Measurements from ENCODE around the gene PLCL1. TPM values are rescaled to one million over a fixed set of nuclear protein-coding genes. Genes with fewer than 3 reads are reported as not detected.

Gene PLCL1
- total RNA-seq, 1 experiment from 2014 or later, result 0.07 TPM

DNA sequence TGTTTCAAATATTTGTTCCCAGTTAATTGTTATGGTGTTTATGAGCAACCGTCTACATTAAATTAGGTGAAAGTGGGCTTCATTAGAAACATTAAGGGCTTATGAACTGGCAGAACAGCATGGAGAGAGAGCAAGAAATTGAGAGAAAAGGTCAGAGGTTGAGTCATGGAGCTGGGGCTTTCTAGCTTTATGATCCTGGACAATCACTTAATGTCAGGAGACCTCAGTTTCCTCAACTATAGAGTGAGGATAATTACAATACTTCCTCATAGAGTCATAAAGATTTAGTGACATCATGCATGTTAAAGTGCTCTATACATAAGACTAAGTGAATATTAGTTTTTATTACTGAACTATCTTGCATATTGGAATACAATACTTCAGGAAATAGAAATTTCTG is 83.9 kb downstream of the PLCL1 start:
- H3K4me1 ChIP-seq (ENCODE audit: control insufficient read depth in 1 of 2, insufficient read depth in 2 of 2, low read length in 2 of 2), result no peaks in the 10 kb centered on the region
- no TSS peak for BruUV-seq (replicated peaks)
- H3K9me3 ChIP-seq (ENCODE audit: control insufficient read depth in 1 of 2, insufficient read depth in 1 of 2, low read depth in 1 of 2, low read length in 2 of 2), result no peaks in the 10 kb centered on the region
- no peaks in the 10 kb centered on the region for H3K9me2 ChIP-seq (ENCODE audit: insufficient read depth)
- H3K27me3 ChIP-seq (ENCODE audit: insufficient read depth, low read length), result no peaks in the 10 kb centered on the region; the same call in 1 of the 2 replicates
- DNase-seq (ENCODE audit: low read depth, low spot score) (no peak), ATAC-seq (no peak)
- H3K4me2 ChIP-seq (ENCODE audit: low read length), result no peak overlapping the region
- H3K36me3 ChIP-seq (ENCODE audit: control insufficient read depth in 1 of 2, insufficient read depth in 2 of 2, low read length in 2 of 2), result no peaks in the 10 kb centered on the region
- ChIA-PET RAD21 (ENCODE audit: low non-redundant PET in 1 of 2, low total read pairs in 2 of 2, uncharacterized antibody in 2 of 2, unreplicated experiment in 2 of 2) (no interaction called here), POLR2A (no interaction called here), CTCF (no interaction called here)
- intact Hi-C loops (cut with micrococcal nuclease), result no loop called here
- no peak overlapping the region for H3K9ac ChIP-seq (ENCODE audit: low read length)
- no peaks in the 10 kb centered on the region for H4K20me1 ChIP-seq (ENCODE audit: insufficient read depth)
- no peak overlapping the region for H3K4me3 ChIP-seq (replicated peaks in 1 of 2; ENCODE audit: low read depth in 1 of 2, low read length in 2 of 2)
- H3K79me2 ChIP-seq (ENCODE audit: insufficient read depth, low read length), result no peaks in the 10 kb centered on the region
- no peak for TF ChIP-seq EGR1 (IDR thresholded peaks at IDR 0.05; ENCODE audit: low read depth)
- no peak for TF ChIP-seq POLR2AphosphoS5 (IDR thresholded peaks at IDR 0.05; ENCODE audit: low read depth, low read length)
- TF ChIP-seq YY1 (IDR thresholded peaks at IDR 0.05; ENCODE audit: extremely low read depth, insufficient replicate concordance, low read depth, low read length), result no peak
- TF ChIP-seq JUND (IDR thresholded peaks at IDR 0.05), result no peak
- no peak for TF ChIP-seq CBX3 (IDR thresholded peaks at IDR 0.05; ENCODE audit: low read depth)
- TF ChIP-seq FOSL1 (IDR thresholded peaks at IDR 0.05; ENCODE audit: low read depth), result no peak
- TF ChIP-seq, protein P1, sequence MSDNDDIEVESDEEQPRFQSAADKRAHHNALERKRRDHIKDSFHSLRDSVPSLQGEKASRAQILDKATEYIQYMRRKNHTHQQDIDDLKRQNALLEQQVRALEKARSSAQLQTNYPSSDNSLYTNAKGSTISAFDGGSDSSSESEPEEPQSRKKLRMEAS (IDR thresholded peaks at IDR 0.05), result no peak
- TF ChIP-seq, protein P2, sequence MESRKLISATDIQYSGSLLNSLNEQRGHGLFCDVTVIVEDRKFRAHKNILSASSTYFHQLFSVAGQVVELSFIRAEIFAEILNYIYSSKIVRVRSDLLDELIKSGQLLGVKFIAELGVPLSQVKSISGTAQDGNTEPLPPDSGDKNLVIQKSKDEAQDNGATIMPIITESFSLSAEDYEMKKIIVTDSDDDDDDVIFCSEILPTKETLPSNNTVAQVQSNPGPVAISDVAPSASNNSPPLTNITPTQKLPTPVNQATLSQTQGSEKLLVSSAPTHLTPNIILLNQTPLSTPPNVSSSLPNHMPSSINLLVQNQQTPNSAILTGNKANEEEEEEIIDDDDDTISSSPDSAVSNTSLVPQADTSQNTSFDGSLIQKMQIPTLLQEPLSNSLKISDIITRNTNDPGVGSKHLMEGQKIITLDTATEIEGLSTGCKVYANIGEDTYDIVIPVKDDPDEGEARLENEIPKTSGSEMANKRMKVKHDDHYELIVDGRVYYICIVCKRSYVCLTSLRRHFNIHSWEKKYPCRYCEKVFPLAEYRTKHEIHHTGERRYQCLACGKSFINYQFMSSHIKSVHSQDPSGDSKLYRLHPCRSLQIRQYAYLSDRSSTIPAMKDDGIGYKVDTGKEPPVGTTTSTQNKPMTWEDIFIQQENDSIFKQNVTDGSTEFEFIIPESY (IDR thresholded peaks at IDR 0.05; ENCODE audit: extremely low read depth, insufficient replicate concordance, low read length), result no peak
- no peak for TF ChIP-seq EZH2phosphoT487 (IDR thresholded peaks at IDR 0.05; ENCODE audit: borderline replicate concordance)
- H3K27ac ChIP-seq (ENCODE audit: low read depth, low read length), result no peak overlapping the region
- H2AFZ ChIP-seq (ENCODE audit: low read depth, low read length, poor library complexity, severe bottlenecking), result no peak overlapping the region

DNA sequence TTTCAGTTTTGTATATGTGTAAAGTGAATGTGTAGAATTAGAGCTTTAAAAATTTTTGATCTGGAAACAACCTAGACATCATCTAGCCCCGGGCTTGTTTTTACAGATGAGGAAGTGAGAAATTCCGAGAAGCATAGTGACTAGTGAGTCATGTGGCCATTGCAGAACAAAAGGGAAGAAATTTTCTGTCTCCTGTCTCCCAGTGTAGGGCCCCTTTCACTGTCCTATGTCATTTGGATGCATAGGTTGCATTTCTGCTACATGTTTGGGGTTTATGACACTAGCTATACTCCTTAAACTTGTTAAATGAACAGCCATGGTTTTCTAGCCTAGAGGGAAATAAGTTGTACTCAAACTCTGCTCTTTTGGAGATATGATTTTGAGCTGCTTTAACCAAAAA is 84.6 kb downstream of the PLCL1 start:
- H3K79me2 ChIP-seq (ENCODE audit: insufficient read depth, low read length), result no peaks in the 10 kb centered on the region
- H3K4me1 ChIP-seq (ENCODE audit: control insufficient read depth in 1 of 2, insufficient read depth in 2 of 2, low read length in 2 of 2), result no peaks in the 10 kb centered on the region
- no peaks in the 10 kb centered on the region for H4K20me1 ChIP-seq (ENCODE audit: insufficient read depth)
- ATAC-seq (no peak), DNase-seq (ENCODE audit: low read depth, low spot score) (no peak)
- no peak overlapping the region for H3K4me3 ChIP-seq (replicated peaks in 1 of 2; ENCODE audit: low read depth in 1 of 2, low read length in 2 of 2)
- H2AFZ ChIP-seq (ENCODE audit: low read depth, low read length, poor library complexity, severe bottlenecking), result no peak overlapping the region
- ChIA-PET RAD21 (ENCODE audit: low non-redundant PET in 1 of 2, low total read pairs in 2 of 2, uncharacterized antibody in 2 of 2, unreplicated experiment in 2 of 2) (no interaction called here), CTCF (no interaction called here), POLR2A (no interaction called here)
- H3K27ac ChIP-seq (ENCODE audit: low read depth, low read length), result no peak overlapping the region
- BruUV-seq (replicated peaks), result no TSS peak
- H3K9me3 ChIP-seq (ENCODE audit: control insufficient read depth in 1 of 2, insufficient read depth in 1 of 2, low read depth in 1 of 2, low read length in 2 of 2), result no peaks in the 10 kb centered on the region
- H3K4me2 ChIP-seq (ENCODE audit: low read length), result no peak overlapping the region
- H3K36me3 ChIP-seq (ENCODE audit: control insufficient read depth in 1 of 2, insufficient read depth in 2 of 2, low read length in 2 of 2), result no peaks in the 10 kb centered on the region
- peaks cover 4% of the 10 kb centered on the region; the same call in 1 of the 2 replicates for H3K27me3 ChIP-seq (ENCODE audit: insufficient read depth, low read length)
- intact Hi-C loops (cut with micrococcal nuclease), result no loop called here
- H3K9me2 ChIP-seq (ENCODE audit: insufficient read depth), result no peaks in the 10 kb centered on the region
- no peak overlapping the region for H3K9ac ChIP-seq (ENCODE audit: low read length)
- no peak for TF ChIP-seq FOSL1 (IDR thresholded peaks at IDR 0.05; ENCODE audit: low read depth)
- no peak for TF ChIP-seq EZH2phosphoT487 (IDR thresholded peaks at IDR 0.05; ENCODE audit: borderline replicate concordance)
- no peak for TF ChIP-seq POLR2AphosphoS5 (IDR thresholded peaks at IDR 0.05; ENCODE audit: low read depth, low read length)
- no peak for TF ChIP-seq EGR1 (IDR thresholded peaks at IDR 0.05; ENCODE audit: low read depth)
- no peak for TF ChIP-seq ELF1 (IDR thresholded peaks at IDR 0.05; ENCODE audit: borderline replicate concordance, low read depth)
- no peak for TF ChIP-seq EZH2 (IDR thresholded peaks at IDR 0.05)
- no peak for TF ChIP-seq ZNF274 (IDR thresholded peaks at IDR 0.05; ENCODE audit: low read depth, low read length)
- no peak for TF ChIP-seq SP1 (IDR thresholded peaks at IDR 0.05; ENCODE audit: low read depth)
- no peak for TF ChIP-seq SIN3A (IDR thresholded peaks at IDR 0.05; ENCODE audit: low read depth)
- TF ChIP-seq CEBPB (IDR thresholded peaks at IDR 0.05; ENCODE audit: low read depth), result no peak
- TF ChIP-seq, protein P3, sequence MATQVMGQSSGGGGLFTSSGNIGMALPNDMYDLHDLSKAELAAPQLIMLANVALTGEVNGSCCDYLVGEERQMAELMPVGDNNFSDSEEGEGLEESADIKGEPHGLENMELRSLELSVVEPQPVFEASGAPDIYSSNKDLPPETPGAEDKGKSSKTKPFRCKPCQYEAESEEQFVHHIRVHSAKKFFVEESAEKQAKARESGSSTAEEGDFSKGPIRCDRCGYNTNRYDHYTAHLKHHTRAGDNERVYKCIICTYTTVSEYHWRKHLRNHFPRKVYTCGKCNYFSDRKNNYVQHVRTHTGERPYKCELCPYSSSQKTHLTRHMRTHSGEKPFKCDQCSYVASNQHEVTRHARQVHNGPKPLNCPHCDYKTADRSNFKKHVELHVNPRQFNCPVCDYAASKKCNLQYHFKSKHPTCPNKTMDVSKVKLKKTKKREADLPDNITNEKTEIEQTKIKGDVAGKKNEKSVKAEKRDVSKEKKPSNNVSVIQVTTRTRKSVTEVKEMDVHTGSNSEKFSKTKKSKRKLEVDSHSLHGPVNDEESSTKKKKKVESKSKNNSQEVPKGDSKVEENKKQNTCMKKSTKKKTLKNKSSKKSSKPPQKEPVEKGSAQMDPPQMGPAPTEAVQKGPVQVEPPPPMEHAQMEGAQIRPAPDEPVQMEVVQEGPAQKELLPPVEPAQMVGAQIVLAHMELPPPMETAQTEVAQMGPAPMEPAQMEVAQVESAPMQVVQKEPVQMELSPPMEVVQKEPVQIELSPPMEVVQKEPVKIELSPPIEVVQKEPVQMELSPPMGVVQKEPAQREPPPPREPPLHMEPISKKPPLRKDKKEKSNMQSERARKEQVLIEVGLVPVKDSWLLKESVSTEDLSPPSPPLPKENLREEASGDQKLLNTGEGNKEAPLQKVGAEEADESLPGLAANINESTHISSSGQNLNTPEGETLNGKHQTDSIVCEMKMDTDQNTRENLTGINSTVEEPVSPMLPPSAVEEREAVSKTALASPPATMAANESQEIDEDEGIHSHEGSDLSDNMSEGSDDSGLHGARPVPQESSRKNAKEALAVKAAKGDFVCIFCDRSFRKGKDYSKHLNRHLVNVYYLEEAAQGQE (IDR thresholded peaks at IDR 0.05; ENCODE audit: low read depth), result no peak

Data from HCT116 (cell line).